GM18868 (cell line): ENCODE measurements around the gene PAPSS1.
"Not testable (repeated sequence)": the region's sequence is repeated elsewhere in the genome, so short reads cannot be mapped to it uniquely, and the experiment has no call there.

Experiments used
- ATAC-seq: cut with Tn5 transposase; IDR thresholded peaks from one replicate; pipeline ENCODE4 v1.9.1; 2021; ENCODE audit warnings: mild to moderate bottlenecking, moderate library complexity; ENCODE audit not compliant: unreplicated experiment

Gene PAPSS1

GRCh38 chr4:107691378-107691777 lies 28.7 kb downstream of the PAPSS1 start:
- no peak for ATAC-seq

DNA sequence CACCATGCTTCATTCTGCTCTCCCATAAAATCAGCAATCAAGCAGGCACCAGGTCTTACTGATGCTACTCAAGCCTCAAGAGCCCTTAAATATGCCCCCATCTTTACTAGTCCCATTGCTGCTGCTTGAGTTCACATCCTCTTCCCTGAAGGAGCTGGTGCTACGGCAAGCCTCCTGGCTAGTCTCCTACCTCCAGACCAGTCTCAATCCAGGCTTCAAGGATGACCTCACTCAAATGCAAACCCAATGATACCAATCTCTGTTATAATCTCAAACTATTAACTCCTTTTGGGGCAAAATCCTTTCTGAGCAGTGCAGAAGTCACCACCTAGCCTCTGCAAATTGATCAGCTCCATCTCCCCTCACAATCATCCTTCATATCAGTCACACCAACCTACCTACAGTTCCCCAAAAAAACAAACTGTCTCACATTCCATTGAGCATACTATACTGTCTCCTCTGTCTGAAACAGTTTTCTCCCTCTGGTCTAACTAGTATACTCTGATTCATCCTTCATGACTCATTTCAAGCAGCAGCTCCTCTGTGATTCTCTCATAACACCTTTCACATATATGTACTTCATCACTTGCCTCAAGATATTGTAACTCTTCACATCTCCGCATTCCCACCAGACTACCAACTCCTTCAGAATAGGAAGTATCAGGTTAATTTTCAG lies 30.0 kb downstream of the PAPSS1 start:
- peak; percentile 94 for ATAC-seq

DNA sequence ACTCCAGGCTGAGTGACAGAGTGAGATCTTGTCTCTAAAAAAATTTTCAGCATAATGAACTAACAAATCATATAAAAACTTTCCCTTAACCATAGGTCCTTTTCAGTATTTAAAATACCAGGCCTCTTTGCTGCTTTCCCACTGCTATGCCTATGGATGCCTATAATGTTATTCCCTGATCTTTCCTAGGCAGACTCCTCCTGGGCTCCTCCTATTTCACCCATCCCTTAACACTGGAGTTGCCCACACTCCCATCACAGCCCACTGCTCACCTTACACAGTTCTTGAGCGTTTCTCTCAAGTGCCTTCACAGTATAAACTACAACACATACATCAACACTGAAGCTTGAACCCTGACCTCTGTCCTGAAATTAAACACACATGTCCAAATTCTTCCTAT lies 31.6 kb downstream of the PAPSS1 start:
- ATAC-seq, result no peak

DNA sequence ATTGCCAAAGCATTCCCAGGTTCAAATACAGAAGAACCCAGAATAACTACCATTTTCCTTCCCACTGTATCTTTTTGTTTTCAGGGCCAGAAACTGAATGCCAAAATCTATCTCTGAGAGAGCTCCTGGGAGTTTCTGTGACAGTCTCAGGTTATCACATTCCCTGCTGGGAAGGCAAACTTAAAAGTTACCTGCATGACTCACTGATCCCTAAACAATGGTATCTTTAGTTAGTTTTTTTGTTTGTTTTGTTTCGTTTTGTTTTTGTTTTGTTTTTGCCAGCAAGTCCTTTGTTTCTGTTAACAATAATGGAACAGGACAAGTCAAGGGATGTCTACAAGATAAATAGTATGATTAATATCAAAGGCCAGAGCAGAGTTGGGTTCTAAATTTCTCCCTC lies 34.3 kb downstream of the PAPSS1 start:
- ATAC-seq, result no peak

DNA sequence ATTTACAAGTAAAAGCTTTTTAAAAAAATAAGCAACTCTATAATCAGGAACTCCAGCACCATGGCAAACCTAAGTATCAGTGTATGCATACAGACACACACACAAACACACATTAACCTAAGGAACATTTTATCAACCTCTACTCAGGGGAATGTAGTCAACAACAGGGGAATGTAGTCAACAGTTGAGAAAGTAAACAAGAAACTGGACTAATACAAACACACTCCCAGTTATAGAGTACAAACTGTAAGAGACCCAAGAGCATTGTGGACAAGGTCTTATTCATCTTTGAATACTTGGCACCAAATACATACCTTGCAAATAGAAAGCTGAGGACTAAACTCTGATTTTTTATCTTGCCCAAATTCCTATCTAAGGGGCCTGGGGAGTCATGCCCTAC lies 36.2 kb downstream of the PAPSS1 start:
- no peak for ATAC-seq

DNA sequence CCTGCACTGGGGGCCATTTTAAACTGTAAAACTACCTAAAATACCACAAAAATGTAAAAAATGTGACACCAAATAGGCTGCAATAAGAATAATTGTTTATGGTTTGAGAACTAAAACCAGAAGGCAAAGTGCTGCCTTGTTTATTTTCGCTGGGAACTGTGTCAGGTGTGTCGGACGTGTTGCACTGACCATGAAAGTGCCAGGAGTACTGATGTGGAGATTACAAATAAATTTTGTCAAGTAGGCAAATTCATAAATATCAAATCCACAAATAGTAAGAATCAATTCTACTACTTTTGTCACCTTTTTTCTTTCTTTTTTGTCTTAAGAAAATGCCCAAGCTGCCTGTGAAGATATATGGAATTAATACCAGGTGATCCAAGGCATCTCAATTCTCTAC lies 37.7 kb downstream of the PAPSS1 start:
- ATAC-seq, result no peak

DNA sequence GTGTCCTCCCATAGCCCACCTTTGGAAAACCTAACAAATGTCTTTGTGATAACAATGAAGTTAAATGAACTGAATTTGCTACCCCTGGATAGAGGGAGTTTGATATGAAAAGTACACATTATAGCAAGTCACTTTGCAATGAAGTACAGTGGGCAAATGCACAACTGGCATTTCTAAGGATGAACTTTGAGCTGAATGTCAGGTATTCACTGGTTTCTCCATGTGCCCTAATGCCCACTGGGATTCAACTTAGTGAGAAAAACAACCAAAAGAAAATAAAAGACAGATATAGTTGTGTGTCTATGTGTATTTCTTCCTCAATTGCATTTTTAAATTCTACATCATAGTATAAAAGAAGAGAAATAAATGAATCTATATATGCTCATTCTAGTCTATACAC lies 51.0 kb downstream of the PAPSS1 start:
- no peak for ATAC-seq

DNA sequence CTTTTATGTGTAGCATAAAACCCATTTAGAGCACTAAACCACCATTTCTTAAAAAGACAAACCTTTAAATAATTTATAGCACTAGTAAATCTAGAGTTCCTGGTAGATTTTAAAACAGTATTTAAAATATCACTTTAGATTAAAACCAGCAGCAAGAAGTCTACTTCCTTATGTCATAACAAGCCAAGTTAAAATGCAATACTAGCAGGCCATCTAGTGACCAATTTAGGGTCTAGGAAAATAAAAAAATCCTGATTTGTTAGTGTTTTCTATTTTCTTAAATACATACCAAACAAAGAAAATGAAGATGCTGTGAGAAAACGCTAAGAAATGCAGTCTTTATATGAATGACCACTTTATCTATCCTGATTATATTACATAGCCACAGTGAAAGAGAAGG lies 53.9 kb downstream of the PAPSS1 start:
- ATAC-seq, result no peak

DNA sequence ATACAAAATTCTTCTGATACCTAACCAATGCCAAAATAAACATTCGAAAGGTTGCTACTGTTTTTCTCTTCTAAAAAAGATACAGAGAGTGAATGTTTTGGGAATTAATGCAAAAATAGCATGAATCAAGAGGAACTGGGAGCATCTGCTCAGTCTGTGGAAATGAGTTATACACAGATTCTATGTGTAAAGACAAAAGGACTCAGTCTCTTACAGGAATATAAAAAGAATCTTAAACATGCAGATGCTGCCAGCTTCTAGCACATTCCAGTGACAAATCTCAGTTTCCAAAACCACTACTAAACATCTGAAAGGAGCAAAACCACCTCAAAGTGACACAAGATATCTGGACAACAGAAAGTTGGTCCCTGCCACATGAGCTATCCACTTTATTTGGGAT lies 55.0 kb downstream of the PAPSS1 start:
- no peak for ATAC-seq

GRCh38 chr4:107658400-107659336 lies 61.4 kb downstream of the PAPSS1 start:
- no peak for ATAC-seq

GRCh38 chr4:107655289-107655688 lies 64.7 kb downstream of the PAPSS1 start:
- no peak for ATAC-seq

GRCh38 chr4:107654694-107655093 lies 65.3 kb downstream of the PAPSS1 start:
- no peak for ATAC-seq

GRCh38 chr4:107651408-107651807 lies 68.6 kb downstream of the PAPSS1 start:
- not testable (repeated sequence) for ATAC-seq

- ATAC-seq, result no peak
These were observed 69.8 kb downstream of the PAPSS1 start for GRCh38 chr4:107650251-107650650.

DNA sequence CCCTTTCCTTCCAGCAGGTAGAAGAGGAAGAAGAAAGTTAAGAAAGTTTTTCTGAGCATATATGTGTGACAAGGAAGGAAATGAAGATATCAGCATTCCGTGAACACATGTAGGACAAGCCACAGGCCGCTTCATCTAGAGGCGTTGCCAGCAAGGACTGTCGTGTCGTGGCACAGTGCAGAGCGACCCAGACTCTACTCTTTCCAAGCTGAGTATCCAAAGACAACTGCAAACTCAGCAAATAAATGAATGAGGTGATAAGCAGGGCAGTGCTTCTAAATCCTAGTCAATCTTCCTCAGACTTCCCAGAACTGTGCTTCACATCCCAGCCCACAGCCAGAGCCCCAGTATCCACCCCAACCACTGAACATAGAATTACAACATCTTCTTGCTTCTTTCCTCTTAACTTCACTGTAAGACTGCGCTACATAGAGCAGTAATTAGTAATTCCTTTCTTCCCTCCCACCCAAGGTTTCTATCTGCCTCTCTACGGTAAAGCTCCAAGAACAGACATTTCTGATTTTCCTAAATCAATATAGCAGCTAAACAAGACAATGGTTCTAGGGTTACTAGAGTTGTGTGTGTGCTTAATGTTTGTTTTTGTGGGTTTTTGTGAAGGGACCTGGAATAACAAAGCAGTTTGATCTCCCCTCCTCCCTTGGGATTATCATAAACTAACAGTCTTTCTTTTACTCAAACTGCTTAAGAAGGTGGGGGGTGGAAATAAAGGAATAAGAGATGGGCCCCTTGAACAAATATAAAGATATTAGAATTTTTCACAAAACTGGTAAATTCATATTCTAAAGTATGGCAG lies 71.6 kb downstream of the PAPSS1 start:
- ATAC-seq, result no peak

- ATAC-seq, result no peak
These were observed 72.4 kb downstream of the PAPSS1 start for GRCh38 chr4:107647591-107647990.

DNA sequence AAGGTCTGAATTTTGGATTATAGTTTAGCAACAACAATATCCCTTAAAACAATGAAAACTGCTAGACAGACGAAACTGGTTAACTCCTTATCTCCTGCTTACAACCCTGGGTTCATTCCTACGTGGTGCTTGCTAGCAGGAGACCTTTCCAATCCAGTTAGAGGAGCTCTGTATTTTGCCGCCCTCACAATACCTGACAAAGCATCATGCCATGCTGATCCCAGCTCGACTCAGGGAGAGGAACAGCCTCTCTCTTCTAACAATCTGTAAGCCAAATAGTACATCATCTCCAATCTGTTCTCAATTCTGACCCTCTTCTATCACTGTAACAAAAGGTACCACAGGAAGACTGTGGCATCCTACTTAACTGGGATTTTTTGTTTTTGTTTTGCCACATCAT lies 74.4 kb downstream of the PAPSS1 start:
- ATAC-seq, result no peak

- no peak for ATAC-seq
These were observed 77.0 kb downstream of the PAPSS1 start for GRCh38 chr4:107643021-107643420.

DNA sequence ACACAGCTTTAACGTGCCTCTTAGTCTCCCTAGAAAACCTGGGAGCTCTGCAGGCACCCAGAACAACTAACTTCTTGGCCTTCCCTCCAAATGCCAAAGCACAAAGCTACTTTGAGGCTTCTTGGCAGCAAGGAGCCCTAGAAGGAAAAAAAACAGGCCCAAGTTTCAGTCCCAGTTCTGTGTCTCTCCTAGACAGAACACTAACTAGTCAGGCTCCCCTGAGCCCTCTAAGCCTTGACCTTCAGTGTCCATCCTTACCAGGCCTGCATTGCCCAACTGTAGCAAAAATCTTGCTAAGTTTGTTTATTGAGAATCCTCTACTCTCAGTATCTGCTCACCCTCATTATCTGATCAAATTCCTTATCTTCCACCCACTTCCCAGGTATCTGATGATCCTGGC lies 79.2 kb downstream of the PAPSS1 start:
- ATAC-seq, result no peak

GRCh38 chr4:107640197-107640596 lies 79.8 kb downstream of the PAPSS1 start:
- no peak for ATAC-seq

DNA sequence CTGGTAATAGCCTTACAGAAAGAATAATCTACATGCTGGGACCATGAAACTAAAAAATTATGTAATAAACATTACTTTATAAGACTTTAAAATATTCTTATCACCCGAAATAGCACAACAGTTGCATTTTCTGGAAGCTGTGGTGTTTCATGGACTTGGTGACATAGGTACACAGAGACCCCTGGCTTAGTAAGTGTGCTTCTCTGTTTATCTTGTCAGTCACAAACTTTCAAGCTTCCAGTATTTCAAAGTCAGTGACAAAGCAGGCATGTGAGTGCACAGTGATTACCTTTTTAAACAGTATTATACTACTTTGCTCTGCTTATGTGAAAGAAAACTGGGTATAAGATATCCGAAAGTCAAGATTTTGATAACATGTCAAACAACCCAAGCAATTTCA lies 84.3 kb downstream of the PAPSS1 start:
- no peak for ATAC-seq
